HepG2 (cell line): ENCODE data around the gene MAPK14. TPM values are rescaled to one million over a fixed set of nuclear protein-coding genes. Genes with fewer than 3 reads are reported as not detected.

Experiments
- HOXA7 ChIP-seq: sonication (generic); formaldehyde crosslinking; IDR thresholded peaks from 2 replicates; pipeline ENCODE4 v1.8.1; 2022; ENCODE audit warnings: mild to moderate bottlenecking, missing genetic modification reagents, moderate library complexity
- PITX1 ChIP-seq: sonication (generic); formaldehyde crosslinking; IDR thresholded peaks from 2 replicates; pipeline ENCODE4 v1.5.1; 2020; ENCODE audit warnings: mild to moderate bottlenecking, missing genetic modification reagents
- SKIL ChIP-seq: sonication (generic); formaldehyde crosslinking; IDR thresholded peaks from 2 replicates; pipeline ENCODE4 v1.8.0; 2022; ENCODE audit warnings: missing genetic modification reagents, mild to moderate bottlenecking, moderate library complexity, borderline replicate concordance
- SNAPC2 ChIP-seq: sonication (generic); formaldehyde crosslinking; IDR thresholded peaks from 2 replicates; pipeline ENCODE4 v1.8.1; 2022; ENCODE audit warnings: mild to moderate bottlenecking, missing genetic modification reagents
- SOX13 ChIP-seq, 3 experiments: fragments of 450-650 bp in 1 of 3; sonication (generic) in 1 of 3; formaldehyde crosslinking in 1 of 3; IDR thresholded peaks in 2 of 3; conservative IDR thresholded peaks in 1 of 3; 2 replicates each; pipeline versions ENCODE4 v1.5.0 to v1.6.1; 2016 to 2020; ENCODE audit warnings: antibody characterized with exemption in 1 of 3, mild to moderate bottlenecking in 1 of 3, missing compliant biosample characterization in 1 of 3, missing genetic modification reagents in 1 of 3, moderate library complexity in 1 of 3
- XRCC5 ChIP-seq: fragments of 200-400 bp; formaldehyde crosslinking; optimal IDR thresholded peaks from 2 replicates; pipeline ENCODE3; 2017; ENCODE audit warnings: mild to moderate bottlenecking, low read length
- ZNF33B ChIP-seq: sonication (generic); formaldehyde crosslinking; IDR thresholded peaks from 2 replicates; pipeline ENCODE4 v1.5.1; 2020; ENCODE audit warnings: mild to moderate bottlenecking, missing genetic modification reagents
- ZNF512 ChIP-seq: sonication (generic); formaldehyde crosslinking; IDR thresholded peaks from 2 replicates; pipeline ENCODE4 v1.4.0; 2020; ENCODE audit warnings: mild to moderate bottlenecking, missing genetic modification reagents
- polyA plus RNA-seq, 8 experiments: library from polyadenylated mRNA; depleted of rRNA in 3 of 8; stranded (reverse) in 7 of 8; unstranded in 1 of 8; fragments of >200 nt; fragmentation: Illumina TruSeq in 4 of 8; extraction: Trizol in 4 of 8; gene quantifications; 2 replicates each; pipeline versions ENCODE4 v1.2.1 to v1.2.3, GENCODE V29; 2011 to 2016; ENCODE audit warnings: low read depth in 4 of 8, missing spikeins in 1 of 8, mixed read lengths in 1 of 8; ENCODE audit not compliant: insufficient read depth in 1 of 8
- total RNA-seq, 5 experiments: library from RNA; depleted of rRNA; stranded (reverse); fragments of >200 nt; fragmentation: Illumina TruSeq; extraction: Trizol; gene quantifications; 2 replicates each; pipeline ENCODE4 v1.2.3, GENCODE V29; 2016; ENCODE audit warnings: low read depth in 1 of 5
- TF ChIP-seq, protein P1 (sequence below): sonication (generic); formaldehyde crosslinking; IDR thresholded peaks from 2 replicates; pipeline ENCODE4 v1.9.0; 2022; ENCODE audit warnings: missing genetic modification reagents, mild to moderate bottlenecking, borderline replicate concordance
- TF ChIP-seq, protein P2 (sequence below), 2 experiments: fragments of 450-650 bp in 1 of 2; sonication (generic) in 1 of 2; formaldehyde crosslinking in 1 of 2; IDR thresholded peaks; 2 replicates each; pipeline versions ENCODE4 v1.6.1 to v1.8.0; 2016 to 2022; ENCODE audit warnings: antibody characterized with exemption in 1 of 2, mild to moderate bottlenecking in 1 of 2, missing genetic modification reagents in 1 of 2

MAPK14 gene
- total and polyA plus RNA-seq, 2 of the 13 experiments (the other 11 are each of a cell fraction or from before 2014, with no cell fraction given), result 66.3 to 67.3 TPM

DNA sequence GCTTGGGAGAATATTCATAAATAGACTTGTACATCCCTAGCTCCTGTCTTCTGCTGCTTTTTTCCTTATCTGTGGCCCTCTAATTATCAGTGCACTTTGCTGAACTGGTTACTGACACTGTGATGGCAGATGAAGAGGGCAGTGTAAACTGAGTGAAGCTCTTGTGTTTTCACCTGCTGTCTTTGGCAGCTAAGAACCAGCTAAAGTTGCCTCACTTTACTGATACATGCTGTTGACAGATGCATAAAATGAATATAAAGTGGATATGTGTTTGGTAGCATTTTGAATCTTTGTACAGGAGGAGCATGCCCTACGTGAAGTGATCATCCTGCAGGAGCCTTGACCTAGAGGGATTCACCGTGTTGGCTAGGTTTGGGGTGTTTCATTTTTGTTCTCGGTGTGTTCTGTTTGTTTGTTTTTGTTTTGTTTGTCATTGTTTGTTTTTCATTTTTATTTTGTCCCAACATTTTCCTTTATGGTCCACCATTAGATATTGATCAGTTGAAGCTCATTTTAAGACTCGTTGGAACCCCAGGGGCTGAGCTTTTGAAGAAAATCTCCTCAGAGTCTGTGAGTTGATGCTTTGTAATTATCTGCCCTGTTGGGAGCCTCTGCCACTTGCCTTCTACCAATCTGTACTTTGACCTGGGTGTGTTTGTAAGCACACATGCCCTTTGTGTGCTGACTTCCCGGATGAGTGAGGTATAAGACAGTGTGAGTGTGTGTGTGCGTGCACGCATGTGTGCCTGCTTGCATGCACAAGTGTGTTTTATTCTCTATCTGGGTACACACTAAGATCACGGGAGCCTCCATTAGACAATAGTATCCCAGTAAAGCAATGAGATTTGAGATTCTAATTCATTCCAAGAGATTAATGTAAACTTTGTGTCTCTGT is 68.1 kb downstream of the MAPK14 start (continued):
- no peak for TF ChIP-seq SNAPC2 (CRISPR knock-in tag)
- TF ChIP-seq XRCC5, result peak; percentile 43
- TF ChIP-seq, protein P1, sequence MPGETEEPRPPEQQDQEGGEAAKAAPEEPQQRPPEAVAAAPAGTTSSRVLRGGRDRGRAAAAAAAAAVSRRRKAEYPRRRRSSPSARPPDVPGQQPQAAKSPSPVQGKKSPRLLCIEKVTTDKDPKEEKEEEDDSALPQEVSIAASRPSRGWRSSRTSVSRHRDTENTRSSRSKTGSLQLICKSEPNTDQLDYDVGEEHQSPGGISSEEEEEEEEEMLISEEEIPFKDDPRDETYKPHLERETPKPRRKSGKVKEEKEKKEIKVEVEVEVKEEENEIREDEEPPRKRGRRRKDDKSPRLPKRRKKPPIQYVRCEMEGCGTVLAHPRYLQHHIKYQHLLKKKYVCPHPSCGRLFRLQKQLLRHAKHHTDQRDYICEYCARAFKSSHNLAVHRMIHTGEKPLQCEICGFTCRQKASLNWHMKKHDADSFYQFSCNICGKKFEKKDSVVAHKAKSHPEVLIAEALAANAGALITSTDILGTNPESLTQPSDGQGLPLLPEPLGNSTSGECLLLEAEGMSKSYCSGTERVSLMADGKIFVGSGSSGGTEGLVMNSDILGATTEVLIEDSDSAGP (CRISPR knock-in tag), result no peak; the same call in 1 of the 2 replicates
- TF ChIP-seq SKIL (CRISPR knock-in tag), result no peak
- TF ChIP-seq ZNF512, result peak; percentile 84; the same call in 1 of the 2 replicates
- 0 out of 2 replicates have a peak, but pooled peaks have one; percentile 37 for TF ChIP-seq ZNF33B (CRISPR knock-in tag)
- peak; percentile 80 for TF ChIP-seq PITX1 (CRISPR knock-in tag)
- peak; percentile 91 for TF ChIP-seq SOX13 (IDR thresholded peaks at IDR 0.05)
- peak in 1 of 2 experiments; percentile 97; a peak in 2 of 4 replicates for TF ChIP-seq SOX13 (CRISPR knock-in tag; conservative IDR thresholded peaks at IDR 0.05 in 1 of 2, IDR thresholded peaks at IDR 0.05 in 1 of 2)
- TF ChIP-seq, protein P2, sequence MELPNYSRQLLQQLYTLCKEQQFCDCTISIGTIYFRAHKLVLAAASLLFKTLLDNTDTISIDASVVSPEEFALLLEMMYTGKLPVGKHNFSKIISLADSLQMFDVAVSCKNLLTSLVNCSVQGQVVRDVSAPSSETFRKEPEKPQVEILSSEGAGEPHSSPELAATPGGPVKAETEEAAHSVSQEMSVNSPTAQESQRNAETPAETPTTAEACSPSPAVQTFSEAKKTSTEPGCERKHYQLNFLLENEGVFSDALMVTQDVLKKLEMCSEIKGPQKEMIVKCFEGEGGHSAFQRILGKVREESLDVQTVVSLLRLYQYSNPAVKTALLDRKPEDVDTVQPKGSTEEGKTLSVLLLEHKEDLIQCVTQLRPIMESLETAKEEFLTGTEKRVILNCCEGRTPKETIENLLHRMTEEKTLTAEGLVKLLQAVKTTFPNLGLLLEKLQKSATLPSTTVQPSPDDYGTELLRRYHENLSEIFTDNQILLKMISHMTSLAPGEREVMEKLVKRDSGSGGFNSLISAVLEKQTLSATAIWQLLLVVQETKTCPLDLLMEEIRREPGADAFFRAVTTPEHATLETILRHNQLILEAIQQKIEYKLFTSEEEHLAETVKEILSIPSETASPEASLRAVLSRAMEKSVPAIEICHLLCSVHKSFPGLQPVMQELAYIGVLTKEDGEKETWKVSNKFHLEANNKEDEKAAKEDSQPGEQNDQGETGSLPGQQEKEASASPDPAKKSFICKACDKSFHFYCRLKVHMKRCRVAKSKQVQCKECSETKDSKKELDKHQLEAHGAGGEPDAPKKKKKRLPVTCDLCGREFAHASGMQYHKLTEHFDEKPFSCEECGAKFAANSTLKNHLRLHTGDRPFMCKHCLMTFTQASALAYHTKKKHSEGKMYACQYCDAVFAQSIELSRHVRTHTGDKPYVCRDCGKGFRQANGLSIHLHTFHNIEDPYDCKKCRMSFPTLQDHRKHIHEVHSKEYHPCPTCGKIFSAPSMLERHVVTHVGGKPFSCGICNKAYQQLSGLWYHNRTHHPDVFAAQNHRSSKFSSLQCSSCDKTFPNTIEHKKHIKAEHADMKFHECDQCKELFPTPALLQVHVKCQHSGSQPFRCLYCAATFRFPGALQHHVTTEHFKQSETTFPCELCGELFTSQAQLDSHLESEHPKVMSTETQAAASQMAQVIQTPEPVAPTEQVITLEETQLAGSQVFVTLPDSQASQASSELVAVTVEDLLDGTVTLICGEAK (IDR thresholded peaks at IDR 0.05), result no peak
- TF ChIP-seq, protein P2 (CRISPR knock-in tag; IDR thresholded peaks at IDR 0.05), result no peak; the same call in 1 of the 2 replicates
- TF ChIP-seq HOXA7 (CRISPR knock-in tag), result no peak
